Measurements from ENCODE around the gene GRM8. TPM values are rescaled to one million over a fixed set of nuclear protein-coding genes. Genes with fewer than 3 reads are reported as not detected.
"Not testable (repeated sequence)": the region's sequence is repeated elsewhere in the genome, so short reads cannot be mapped to it uniquely, and the experiment has no call there.

The GRM8 gene
- total and polyA plus RNA-seq, 2 experiments from 2014 or later = not detected

- H3K9me2 ChIP-seq (ENCODE audit: insufficient read depth); H2AFZ ChIP-seq; in situ Hi-C loops (cut with MboI); H3K79me2 ChIP-seq (ENCODE audit: insufficient read depth); H3K27ac ChIP-seq; H3K4me2 ChIP-seq (ENCODE audit: unreplicated experiment); H3K9ac ChIP-seq; H3K27me3 ChIP-seq (replicated peaks; ENCODE audit: insufficient read depth); H3K4me1 ChIP-seq (ENCODE audit: insufficient read depth); DNase-seq; H3K4me3 ChIP-seq; H3K36me3 ChIP-seq (ENCODE audit: low read depth); H4K20me1 ChIP-seq (ENCODE audit: insufficient read depth); H3F3A ChIP-seq (ENCODE audit: insufficient read depth); H3K9me3 ChIP-seq (ENCODE audit: low read depth): not testable (repeated sequence)
- WGBS, 2 experiments (ENCODE audit: low coverage in 1 of 2, low lambda C conversion rate in 2 of 2, missing lambda C conversion rate in 2 of 2) = 13 to 32% methylated on average over 1 of the region's 1 CpG
Measured at GRCh38 chr7:126887980-126888379, 364.8 kb downstream of the GRM8 start.

- H3K4me2 ChIP-seq (ENCODE audit: unreplicated experiment); H3K9me2 ChIP-seq (ENCODE audit: insufficient read depth); H3K4me1 ChIP-seq (ENCODE audit: insufficient read depth); H3K9me3 ChIP-seq (ENCODE audit: low read depth); H3K9ac ChIP-seq; H2AFZ ChIP-seq; DNase-seq; in situ Hi-C loops (cut with MboI); H3K4me3 ChIP-seq; H4K20me1 ChIP-seq (ENCODE audit: insufficient read depth); H3K27me3 ChIP-seq (replicated peaks; ENCODE audit: insufficient read depth); H3K36me3 ChIP-seq (ENCODE audit: low read depth); H3F3A ChIP-seq (ENCODE audit: insufficient read depth); H3K79me2 ChIP-seq (ENCODE audit: insufficient read depth); H3K27ac ChIP-seq: not testable (repeated sequence)
- WGBS, 2 experiments (ENCODE audit: low coverage in 1 of 2, low lambda C conversion rate in 2 of 2, missing lambda C conversion rate in 2 of 2) = 24 to 29% methylated on average over 4 of the region's 4 CpGs
Measured at GRCh38 chr7:126887560-126887959, 365.2 kb downstream of the GRM8 start.

- DNase-seq; H3K36me3 ChIP-seq (ENCODE audit: low read depth); H3K4me3 ChIP-seq; H3K27me3 ChIP-seq (replicated peaks; ENCODE audit: insufficient read depth); H3K9me2 ChIP-seq (ENCODE audit: insufficient read depth); H3K79me2 ChIP-seq (ENCODE audit: insufficient read depth); H4K20me1 ChIP-seq (ENCODE audit: insufficient read depth); H3K9ac ChIP-seq; H3K9me3 ChIP-seq (ENCODE audit: low read depth); in situ Hi-C loops (cut with MboI); H3K4me2 ChIP-seq (ENCODE audit: unreplicated experiment); H3K4me1 ChIP-seq (ENCODE audit: insufficient read depth); H3F3A ChIP-seq (ENCODE audit: insufficient read depth); H3K27ac ChIP-seq; H2AFZ ChIP-seq: not testable (repeated sequence)
- WGBS, 2 experiments (ENCODE audit: low coverage in 1 of 2, low lambda C conversion rate in 2 of 2, missing lambda C conversion rate in 2 of 2) = 10 to 18% methylated on average over 1 of the region's 1 CpG
Measured at GRCh38 chr7:126882730-126883129, 370.0 kb downstream of the GRM8 start.

- H4K20me1 ChIP-seq (ENCODE audit: insufficient read depth); in situ Hi-C loops (cut with MboI); H3K9ac ChIP-seq; H3K4me1 ChIP-seq (ENCODE audit: insufficient read depth); H2AFZ ChIP-seq; H3K36me3 ChIP-seq (ENCODE audit: low read depth); H3K27me3 ChIP-seq (replicated peaks; ENCODE audit: insufficient read depth); H3K9me2 ChIP-seq (ENCODE audit: insufficient read depth); H3K79me2 ChIP-seq (ENCODE audit: insufficient read depth); H3K4me3 ChIP-seq; H3K27ac ChIP-seq; H3K9me3 ChIP-seq (ENCODE audit: low read depth); H3K4me2 ChIP-seq (ENCODE audit: unreplicated experiment); DNase-seq; H3F3A ChIP-seq (ENCODE audit: insufficient read depth): not testable (repeated sequence)
- WGBS, 2 experiments (ENCODE audit: low coverage in 1 of 2, low lambda C conversion rate in 2 of 2, missing lambda C conversion rate in 2 of 2) = 8 to 15% methylated on average over 2 of the region's 2 CpGs
Measured at GRCh38 chr7:126881908-126882307, 370.8 kb downstream of the GRM8 start.

GRCh38 chr7:126881315-126881714, 371.4 kb downstream of the GRM8 start:
- no peaks in the 10 kb centered on the region for H3K36me3 ChIP-seq (ENCODE audit: low read depth)
- H4K20me1 ChIP-seq (ENCODE audit: insufficient read depth) = no peaks in the 10 kb centered on the region
- WGBS, 2 experiments (ENCODE audit: low coverage in 1 of 2, low lambda C conversion rate in 2 of 2, missing lambda C conversion rate in 2 of 2) = 37 to 39% methylated on average over 4 of the region's 4 CpGs

DNA sequence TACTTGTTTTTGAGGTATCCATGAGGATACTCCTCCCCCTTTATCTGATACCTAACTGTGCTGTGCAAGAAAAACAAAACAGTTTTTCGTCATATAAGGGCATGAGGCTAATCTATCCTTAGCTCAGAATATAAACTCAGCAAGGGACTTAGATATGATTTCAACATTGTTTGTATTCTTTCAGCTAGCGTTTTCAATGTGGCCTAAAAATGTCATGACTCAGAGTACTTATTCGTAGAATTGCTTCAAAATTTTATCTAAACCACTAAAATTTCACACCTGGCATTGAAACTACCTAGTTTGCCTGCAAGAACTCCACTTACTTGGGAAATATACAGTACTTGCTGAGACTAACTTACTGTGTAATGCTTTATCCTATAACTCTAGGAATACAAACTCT, 376.2 kb downstream of the GRM8 start:
- H3K9me2 ChIP-seq (ENCODE audit: insufficient read depth); H3K27ac ChIP-seq; H3K4me1 ChIP-seq (ENCODE audit: insufficient read depth); H3K9ac ChIP-seq; H3K9me3 ChIP-seq (ENCODE audit: low read depth); DNase-seq; in situ Hi-C loops (cut with MboI); H3K27me3 ChIP-seq (replicated peaks; ENCODE audit: insufficient read depth); H3K36me3 ChIP-seq (ENCODE audit: low read depth); H3K4me3 ChIP-seq; H3K4me2 ChIP-seq (ENCODE audit: unreplicated experiment); H2AFZ ChIP-seq; H3K79me2 ChIP-seq (ENCODE audit: insufficient read depth); H3F3A ChIP-seq (ENCODE audit: insufficient read depth); H4K20me1 ChIP-seq (ENCODE audit: insufficient read depth): not testable (repeated sequence)
- 6 to 7% methylated on average over 3 of the region's 3 CpGs for WGBS, 2 experiments (ENCODE audit: low coverage in 1 of 2, low lambda C conversion rate in 2 of 2, missing lambda C conversion rate in 2 of 2)

More at GRCh38 chr7:126881315-126881714, 371.4 kb downstream of the GRM8 start:
- no peaks in the 10 kb centered on the region for H3K4me1 ChIP-seq (ENCODE audit: insufficient read depth)
- no peaks in the 10 kb centered on the region for H3K79me2 ChIP-seq (ENCODE audit: insufficient read depth)
- in situ Hi-C loops (cut with MboI) = no loop called here
- no peak overlapping the region for H2AFZ ChIP-seq
- H3K4me3 ChIP-seq = no peak overlapping the region
- no peaks in the 10 kb centered on the region for H3F3A ChIP-seq (ENCODE audit: insufficient read depth)
- no peaks in the 10 kb centered on the region for H3K9me3 ChIP-seq (ENCODE audit: low read depth)
- H3K4me2 ChIP-seq (ENCODE audit: unreplicated experiment) = no peak overlapping the region
- H3K9ac ChIP-seq = no peak overlapping the region
- no peaks in the 10 kb centered on the region for H3K9me2 ChIP-seq (ENCODE audit: insufficient read depth)
- H3K27me3 ChIP-seq (replicated peaks; ENCODE audit: insufficient read depth) = no peaks in the 10 kb centered on the region
- H3K27ac ChIP-seq = no peak overlapping the region
- TF ChIP-seq EZH2 (IDR thresholded peaks at IDR 0.05; ENCODE audit: insufficient read depth, poor library complexity, severe bottlenecking) = no peak
- TF ChIP-seq EZH2phosphoT487 (IDR thresholded peaks at IDR 0.05; ENCODE audit: insufficient read depth, low read depth) = no peak
- DNase-seq = no peak

Measured in GM23248 (cell line).